Central memory CD8-positive, alpha-beta T cell (primary cell): Measurements from ENCODE around the gene MAMDC4.

Experiments used
- ATAC-seq: fragments of 150-1000 bp; cut with Tn5 transposase; replicated peaks from 2 replicates; pipeline ENCODE4 v1.10.0; 2022; ENCODE audit warnings: mild to moderate bottlenecking, moderate FRiP score, moderate number of reproducible peaks; ENCODE audit not compliant: poor library complexity, severe bottlenecking; ENCODE audit errors: extremely low read depth
- DNase-seq, 2 donors: peaks; one replicate each; pipeline ENCODE4 v3.0.0; 2021; ENCODE audit warnings: low spot score in 2 of 2
- H3K27ac Mint-ChIP-seq: one replicate; pipeline ENCODE4 v1.8.0; 2022; ENCODE audit warnings: low read depth, mild to moderate bottlenecking, moderate library complexity, mixed read lengths
- H3K27me3 Mint-ChIP-seq: one replicate; pipeline ENCODE4 v1.8.0; 2022; ENCODE audit warnings: mixed read lengths
- H3K36me3 Mint-ChIP-seq: one replicate; pipeline ENCODE4 v1.8.0; 2022; ENCODE audit warnings: mild to moderate bottlenecking, moderate library complexity, mixed read lengths; ENCODE audit not compliant: insufficient read depth
- H3K4me1 Mint-ChIP-seq: one replicate; pipeline ENCODE4 v1.8.0; 2022; ENCODE audit warnings: mixed read lengths
- H3K4me3 Mint-ChIP-seq: one replicate; pipeline ENCODE4 v1.8.0; 2022; ENCODE audit warnings: mild to moderate bottlenecking, moderate library complexity, mixed read lengths
- H3K9me3 Mint-ChIP-seq: one replicate; pipeline ENCODE4 v1.8.0; 2022; ENCODE audit warnings: mixed read lengths

Gene MAMDC4

DNA sequence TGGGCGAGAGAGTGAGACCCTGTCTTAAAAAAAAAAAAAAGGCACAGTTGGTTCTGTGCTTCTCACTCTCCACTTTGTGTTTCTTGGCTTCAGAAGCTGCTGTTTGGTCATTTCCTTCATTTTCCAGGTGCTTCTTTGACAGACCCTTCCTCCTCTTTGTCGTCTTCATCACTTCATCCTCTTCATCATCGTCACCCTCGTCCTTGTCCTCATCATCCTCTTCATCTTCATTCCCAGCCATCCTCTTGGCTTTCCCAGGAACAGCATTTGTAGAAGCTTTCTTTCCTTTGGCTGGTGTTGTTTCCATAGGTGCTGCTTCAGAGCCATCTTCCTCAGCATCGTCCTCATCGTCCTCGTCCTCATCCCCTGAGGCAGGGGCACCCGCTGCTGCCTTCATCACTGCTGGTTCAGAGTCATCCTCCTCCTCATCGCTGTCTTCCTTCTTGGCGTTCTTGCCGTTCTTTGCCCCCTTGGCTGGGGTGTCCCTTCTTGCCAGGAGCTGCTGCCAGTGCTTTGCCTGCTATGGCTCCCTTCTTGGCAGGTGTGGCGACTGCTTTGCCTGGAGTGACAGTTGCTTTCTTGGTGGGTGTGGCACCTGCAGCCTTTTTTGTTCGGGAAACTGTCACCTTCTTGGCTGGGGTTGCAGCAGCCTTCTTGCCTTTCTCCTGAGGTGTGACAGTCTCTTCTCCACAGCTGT is 37.3 kb upstream of the MAMDC4 start:
- H3K27ac Mint-ChIP-seq, result no peak overlapping the region
- no peaks in the 10 kb centered on the region for H3K9me3 Mint-ChIP-seq
- H3K4me3 Mint-ChIP-seq, result no peak overlapping the region
- peaks cover 9% of the 10 kb centered on the region for H3K36me3 Mint-ChIP-seq
- peaks cover 44% of the 10 kb centered on the region for H3K4me1 Mint-ChIP-seq
- H3K27me3 Mint-ChIP-seq, result no peaks in the 10 kb centered on the region
- DNase-seq (no peak), ATAC-seq (no peak)

DNA sequence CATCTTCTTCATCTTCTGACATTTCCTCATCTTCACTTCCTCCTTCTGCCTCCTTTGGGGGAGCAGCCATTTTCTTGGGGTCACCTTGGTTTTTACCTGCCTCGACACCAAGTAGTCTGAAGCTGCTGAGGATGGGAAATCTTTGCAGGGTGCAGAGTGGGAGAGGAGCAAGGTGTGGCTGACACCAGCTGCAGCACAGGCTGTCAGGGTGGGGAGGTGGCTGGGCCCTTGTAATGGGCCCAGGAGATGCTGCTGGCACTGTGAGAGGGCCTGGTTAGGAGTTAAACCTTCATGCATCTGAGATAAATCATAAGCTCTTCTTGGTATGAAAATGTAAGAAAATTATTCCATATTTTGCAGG is 36.7 kb upstream of the MAMDC4 start:
- Mint-ChIP-seq H3K4me1 (peaks cover 40% of the 10 kb centered on the region), H3K27me3 (no peaks in the 10 kb centered on the region), H3K9me3 (no peaks in the 10 kb centered on the region), H3K36me3 (peaks cover 7% of the 10 kb centered on the region), H3K27ac (no peak overlapping the region), H3K4me3 (no peak overlapping the region)
- ATAC-seq, result no peak
- no peak for DNase-seq

DNA sequence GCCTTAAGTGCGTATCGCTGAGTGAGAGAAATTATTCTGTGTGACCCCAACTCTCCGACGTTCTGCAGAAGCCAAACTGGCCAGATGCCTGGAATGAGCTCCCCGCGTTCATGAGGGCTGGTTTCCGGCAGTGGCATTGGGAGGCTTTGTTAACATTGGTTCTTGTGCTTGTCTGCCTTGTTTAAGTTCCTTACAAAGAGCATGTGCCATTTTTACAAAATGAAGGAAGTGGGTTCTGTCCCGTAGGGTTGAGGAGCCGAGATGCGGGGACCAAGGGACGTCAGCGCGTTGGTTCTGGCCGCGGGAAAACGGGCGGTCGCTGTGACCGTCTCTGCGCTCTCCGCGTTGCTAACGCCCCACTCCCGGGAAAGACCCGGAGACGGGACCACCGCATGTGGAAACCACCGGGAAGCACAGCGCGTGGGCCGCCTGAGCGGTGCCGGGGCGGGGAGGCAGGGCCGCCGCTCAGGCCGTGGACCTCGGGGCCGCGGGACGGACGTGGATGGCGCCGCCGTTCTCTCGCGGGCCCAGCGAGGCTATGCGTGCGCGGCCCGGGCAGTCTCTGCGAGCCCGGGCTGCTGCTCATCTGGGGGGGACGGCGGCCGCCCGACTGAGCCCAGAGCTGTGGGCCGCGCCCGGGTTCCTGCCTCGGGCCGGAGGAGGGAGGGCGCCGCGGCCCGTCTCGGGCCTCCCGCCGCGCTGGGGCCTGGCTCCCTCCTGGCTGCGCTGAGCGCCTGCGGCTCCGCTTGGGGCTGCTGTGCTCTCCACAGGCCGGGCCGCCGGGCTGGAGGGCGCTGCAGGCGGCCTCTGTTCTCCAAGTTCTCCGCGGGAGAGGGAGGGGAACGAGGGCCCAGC is 30.9 kb upstream of the MAMDC4 start:
- no peak for DNase-seq
- H3K4me1 Mint-ChIP-seq, result peaks cover 16% of the 10 kb centered on the region
- H3K27ac Mint-ChIP-seq, result no peak overlapping the region
- H3K27me3 Mint-ChIP-seq, result no peaks in the 10 kb centered on the region
- H3K9me3 Mint-ChIP-seq, result no peaks in the 10 kb centered on the region
- no peak overlapping the region for H3K4me3 Mint-ChIP-seq
- H3K36me3 Mint-ChIP-seq, result peaks cover 19% of the 10 kb centered on the region
- no peak for ATAC-seq

DNA sequence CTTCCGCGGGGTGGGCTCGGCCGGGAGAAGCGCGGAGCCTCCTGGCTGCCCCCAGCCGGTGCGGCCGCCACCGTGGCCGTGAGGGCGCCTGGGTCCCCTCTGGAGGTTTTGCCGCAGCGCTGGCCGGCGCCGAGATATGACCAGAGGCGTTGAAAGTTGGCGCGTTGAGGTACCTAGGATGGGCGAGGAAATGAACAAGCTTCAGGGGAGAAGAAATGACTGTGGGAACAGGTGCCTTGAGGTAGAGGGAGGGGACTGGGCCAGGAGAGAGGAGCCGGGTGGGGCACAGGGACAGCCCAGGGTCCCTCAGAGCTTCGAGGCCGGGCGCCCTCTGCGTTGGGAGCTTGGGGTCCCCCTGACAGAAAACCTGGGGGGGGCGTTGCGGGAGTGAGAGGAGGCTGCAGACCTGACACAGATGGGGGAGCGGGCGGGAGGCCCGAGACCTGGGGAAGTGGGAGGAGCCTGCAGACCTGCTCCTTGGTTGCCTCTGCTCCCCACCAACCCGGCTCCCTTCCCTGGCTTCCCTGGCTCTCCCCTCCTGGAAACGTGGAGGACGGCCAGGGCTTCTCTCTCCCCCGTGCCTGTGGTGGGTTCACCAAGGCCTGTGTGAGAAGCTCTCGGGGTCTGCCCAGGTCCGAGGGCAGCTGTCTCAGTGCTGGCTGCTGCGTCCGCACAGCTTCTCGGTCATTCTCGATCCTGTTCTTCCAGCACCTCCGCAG is 30.2 kb upstream of the MAMDC4 start:
- Mint-ChIP-seq H3K27me3 (no peaks in the 10 kb centered on the region), H3K9me3 (no peaks in the 10 kb centered on the region), H3K27ac (no peak overlapping the region), H3K4me1 (peaks cover 13% of the 10 kb centered on the region), H3K4me3 (no peak overlapping the region), H3K36me3 (peaks cover 18% of the 10 kb centered on the region)
- DNase-seq (no peak), ATAC-seq (no peak)

DNA sequence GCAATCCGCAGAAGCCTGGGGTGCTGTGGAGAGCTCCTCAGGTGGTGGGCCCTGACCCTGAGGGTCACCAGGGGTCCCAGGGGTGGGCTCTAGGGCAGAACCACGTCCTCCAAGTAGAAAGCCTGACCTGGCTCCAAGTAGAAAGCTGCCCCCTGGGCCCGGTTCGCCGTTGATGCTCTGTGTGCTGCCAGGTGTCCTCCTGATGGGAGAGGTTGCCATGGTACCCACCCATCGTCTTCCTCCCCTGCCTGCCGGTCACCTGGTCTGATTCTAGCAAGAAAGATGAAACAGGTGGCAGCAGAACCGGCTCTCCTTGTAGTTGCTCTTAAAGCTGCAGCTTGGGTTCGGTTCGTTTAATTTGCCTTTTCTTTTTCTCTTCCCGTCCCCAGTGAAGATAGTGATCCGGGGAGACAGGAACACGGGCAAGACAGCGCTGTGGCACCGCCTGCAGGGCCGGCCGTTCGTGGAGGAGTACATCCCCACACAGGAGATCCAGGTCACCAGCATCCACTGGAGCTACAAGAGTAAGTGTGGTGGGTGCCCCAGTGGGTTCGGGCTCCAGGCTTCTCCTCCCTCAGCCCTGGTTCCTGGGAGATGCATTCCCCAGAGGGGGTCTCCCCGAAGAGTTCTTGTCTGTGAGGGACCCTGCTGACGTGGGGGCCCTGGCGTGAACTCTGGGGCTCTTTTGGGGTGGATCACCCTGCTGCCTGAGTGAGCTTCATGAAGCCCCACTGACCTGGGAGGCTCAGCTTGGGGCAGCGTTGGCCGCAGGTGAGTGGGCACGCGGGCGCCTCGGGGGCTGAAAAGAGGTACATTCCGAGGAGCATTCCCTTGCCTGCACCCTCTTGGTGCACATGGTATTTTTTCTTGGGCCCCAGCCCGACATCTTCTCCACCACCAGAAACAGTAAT is 28.8 kb upstream of the MAMDC4 start:
- Mint-ChIP-seq H3K27ac (no peak overlapping the region), H3K36me3 (peaks cover 17% of the 10 kb centered on the region), H3K4me3 (no peak overlapping the region), H3K27me3 (no peaks in the 10 kb centered on the region), H3K4me1 (peaks cover 11% of the 10 kb centered on the region), H3K9me3 (no peaks in the 10 kb centered on the region)
- ATAC-seq (no peak), DNase-seq (no peak)

DNA sequence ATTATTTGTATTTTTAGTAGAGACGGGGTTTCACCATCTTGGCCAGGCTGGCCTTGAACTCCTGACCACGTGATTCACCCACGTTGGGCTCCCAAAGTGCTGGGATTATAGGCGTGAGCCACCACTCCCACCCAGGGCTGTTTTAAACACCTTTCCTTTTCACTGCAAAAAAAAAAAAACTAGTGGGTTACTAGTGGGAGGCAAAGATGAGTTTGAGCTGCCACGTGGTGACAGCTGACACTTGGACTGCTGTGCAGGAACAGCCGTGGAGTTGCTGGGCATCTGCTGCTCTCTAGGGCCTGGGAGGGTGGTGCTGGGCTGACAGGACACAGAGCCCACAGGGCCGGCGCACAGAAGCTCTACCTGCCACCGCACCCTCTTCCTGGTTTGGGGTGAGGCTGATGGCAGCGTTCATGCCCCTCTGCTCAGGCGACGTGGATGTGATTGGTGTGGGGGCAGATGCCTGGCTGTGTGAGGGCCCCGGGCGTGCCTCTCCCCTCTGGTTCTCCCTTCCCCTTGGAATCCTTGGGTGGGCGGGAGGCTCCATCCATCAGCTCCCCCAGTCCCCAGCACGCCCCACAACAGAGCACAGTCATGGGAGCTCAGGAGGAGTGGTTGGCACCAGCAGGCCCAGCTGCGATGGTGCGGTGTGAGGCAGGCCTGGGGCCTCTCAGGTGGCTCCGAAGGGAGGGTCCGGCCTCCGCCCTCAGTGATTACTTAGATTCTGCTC is 27.5 kb upstream of the MAMDC4 start:
- Mint-ChIP-seq H3K4me1 (peaks cover 6% of the 10 kb centered on the region), H3K9me3 (no peaks in the 10 kb centered on the region), H3K27me3 (no peaks in the 10 kb centered on the region), H3K36me3 (peaks cover 22% of the 10 kb centered on the region), H3K27ac (no peak overlapping the region), H3K4me3 (no peak overlapping the region)
- DNase-seq, result no peak
- no peak for ATAC-seq

DNA sequence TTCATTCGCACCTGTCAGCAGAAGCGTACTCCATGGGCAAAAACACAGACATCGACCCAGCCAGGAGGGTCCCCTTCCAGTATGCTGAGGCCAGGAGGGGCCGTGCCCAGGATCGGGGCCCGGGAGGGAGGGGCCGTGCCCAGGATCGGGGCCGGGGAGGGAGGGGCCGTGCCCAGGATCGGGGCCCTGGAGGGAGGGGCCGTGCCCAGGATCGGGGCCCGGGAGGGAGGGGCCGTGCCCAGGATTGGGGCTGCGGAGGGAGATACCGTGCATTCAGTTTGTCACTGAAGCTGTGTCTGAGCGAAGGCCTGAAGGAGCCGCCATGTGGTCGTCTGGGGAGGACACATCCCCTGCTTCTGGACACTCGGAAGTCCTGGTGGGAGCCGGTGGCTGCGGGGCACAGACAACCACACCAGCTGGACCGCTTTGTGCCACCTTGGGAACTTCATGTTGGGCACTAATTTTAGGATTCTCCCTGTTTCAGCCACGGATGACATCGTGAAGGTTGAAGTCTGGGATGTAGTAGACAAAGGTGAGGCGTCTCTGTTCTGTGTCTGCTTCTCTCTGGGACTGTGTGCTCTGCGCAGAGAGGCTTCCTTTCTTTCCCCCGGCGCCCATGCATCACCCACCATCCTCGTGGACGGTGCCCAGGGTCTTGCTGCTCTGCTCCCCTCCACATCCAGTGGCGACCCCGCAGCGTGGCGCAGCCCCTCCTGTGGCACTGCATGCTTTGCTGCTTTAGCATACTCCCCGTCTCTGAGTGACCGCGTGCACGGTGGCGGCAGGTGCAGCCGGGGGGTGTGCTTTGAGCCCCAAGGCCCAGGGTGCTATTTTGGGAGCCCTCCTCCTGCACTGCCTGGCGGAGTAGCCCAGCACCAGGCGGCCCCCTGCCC is 26.6 kb upstream of the MAMDC4 start:
- Mint-ChIP-seq H3K36me3 (peaks cover 22% of the 10 kb centered on the region), H3K9me3 (no peaks in the 10 kb centered on the region), H3K4me3 (no peak overlapping the region), H3K27ac (no peak overlapping the region), H3K27me3 (no peaks in the 10 kb centered on the region), H3K4me1 (peaks cover 6% of the 10 kb centered on the region)
- ATAC-seq (no peak), DNase-seq (no peak)

DNA sequence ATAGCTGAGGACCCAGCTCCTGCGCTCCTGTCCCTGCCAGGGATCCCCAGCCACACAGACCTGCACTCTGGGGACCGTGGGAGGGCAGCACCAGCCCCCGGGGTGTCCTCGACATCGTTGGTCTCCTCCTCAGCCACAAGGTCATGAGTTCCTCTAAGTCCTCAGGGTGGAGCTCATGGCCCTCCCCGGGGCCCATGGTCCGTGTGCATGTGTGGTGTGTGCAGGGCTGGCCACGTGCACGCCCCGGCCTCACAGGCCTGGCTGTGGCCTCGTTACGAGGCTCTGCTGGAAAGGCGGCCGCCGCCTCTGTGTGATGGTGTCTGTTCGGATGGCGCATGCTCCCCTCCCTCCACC is 26.0 kb upstream of the MAMDC4 start:
- Mint-ChIP-seq H3K4me1 (peaks cover under 1% of the 10 kb centered on the region), H3K27me3 (no peaks in the 10 kb centered on the region), H3K4me3 (no peak overlapping the region), H3K27ac (no peak overlapping the region), H3K9me3 (no peaks in the 10 kb centered on the region), H3K36me3 (peaks cover 25% of the 10 kb centered on the region)
- DNase-seq (no peak), ATAC-seq (no peak)

DNA sequence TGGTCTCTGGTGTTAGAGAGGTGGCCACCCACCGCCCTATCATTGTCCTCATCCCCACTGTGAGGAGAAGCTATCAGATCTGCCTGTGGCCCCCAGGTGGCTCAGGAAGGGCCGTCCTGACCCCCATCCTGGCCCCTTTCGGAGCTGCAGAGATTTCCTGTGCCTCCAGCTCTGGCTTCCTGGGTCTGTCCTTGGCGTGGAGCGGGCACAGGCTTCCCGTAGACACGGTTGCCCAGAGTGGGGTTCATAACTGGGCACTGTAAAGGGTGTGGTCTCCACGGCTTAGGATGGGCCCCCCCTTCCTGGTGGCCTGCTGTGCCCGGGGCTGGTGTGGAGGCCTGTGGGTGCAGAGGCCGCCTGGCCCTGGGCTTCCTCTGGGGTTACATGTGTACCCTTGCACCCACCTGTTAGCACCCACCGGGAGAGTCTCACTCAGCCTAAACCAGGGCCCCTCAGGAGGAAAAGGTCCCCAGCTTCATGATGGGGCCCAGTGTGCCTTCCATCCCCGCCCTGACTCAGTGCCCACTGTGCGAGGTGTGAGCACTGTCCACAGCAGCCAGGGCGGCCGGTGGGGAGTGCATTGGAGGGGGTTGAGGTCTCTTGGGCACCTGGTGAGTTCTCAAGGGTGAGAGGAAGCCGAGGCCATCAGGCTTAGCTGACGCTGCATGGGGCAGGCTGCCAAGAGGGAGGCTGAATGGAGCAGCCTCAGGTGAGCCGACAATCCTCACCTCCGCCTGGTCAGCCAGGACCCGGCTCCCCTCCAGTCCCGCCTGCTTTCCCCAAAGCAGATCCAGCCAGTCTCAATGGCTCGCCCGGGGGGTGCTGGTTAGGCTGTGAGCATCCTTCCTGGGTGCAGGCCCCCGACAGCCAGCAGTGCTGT is 25.2 kb upstream of the MAMDC4 start:
- H3K27me3 Mint-ChIP-seq, result no peaks in the 10 kb centered on the region
- no peak overlapping the region for H3K4me3 Mint-ChIP-seq
- no peak for DNase-seq
- no peak for ATAC-seq
- H3K9me3 Mint-ChIP-seq, result no peaks in the 10 kb centered on the region
- H3K27ac Mint-ChIP-seq, result no peak overlapping the region
- H3K4me1 Mint-ChIP-seq, result no peaks in the 10 kb centered on the region
- peaks cover 27% of the 10 kb centered on the region for H3K36me3 Mint-ChIP-seq

DNA sequence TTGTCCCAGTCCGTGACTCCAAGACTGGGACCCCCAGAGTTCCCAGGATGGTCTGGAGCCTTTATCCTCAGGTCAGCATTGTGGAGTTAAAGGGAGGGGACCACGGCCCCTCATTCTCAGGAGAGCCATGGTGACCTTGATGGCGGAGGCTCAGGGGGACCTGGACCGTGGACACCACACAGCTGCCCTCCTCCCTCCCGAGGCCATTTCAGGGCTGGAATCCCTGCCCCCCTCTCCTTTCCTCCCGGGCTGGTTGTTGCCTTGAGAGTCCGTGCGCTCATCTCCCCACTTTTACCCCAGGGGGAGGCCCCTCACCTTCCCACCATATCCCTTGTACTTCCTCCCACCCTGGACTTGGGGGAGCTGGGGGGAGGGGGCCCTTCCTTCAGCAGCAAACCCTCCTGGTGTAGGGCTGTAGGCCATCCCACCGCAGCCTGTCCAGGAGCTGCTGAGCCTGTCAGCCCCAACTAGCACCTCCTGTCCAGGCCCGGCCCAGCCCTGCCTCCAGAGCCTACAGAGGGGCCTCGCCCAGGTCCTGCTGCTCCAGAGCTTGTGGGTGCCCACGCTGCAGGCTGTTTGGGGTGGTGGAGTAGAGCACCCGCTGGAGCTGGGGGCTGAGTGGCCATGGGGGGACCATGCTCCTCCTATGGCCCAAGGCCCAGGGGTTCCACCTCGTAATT is 24.2 kb upstream of the MAMDC4 start:
- peaks cover 30% of the 10 kb centered on the region for H3K36me3 Mint-ChIP-seq
- H3K4me3 Mint-ChIP-seq, result no peak overlapping the region
- no peaks in the 10 kb centered on the region for H3K27me3 Mint-ChIP-seq
- DNase-seq, result no peak
- no peak overlapping the region for H3K27ac Mint-ChIP-seq
- H3K9me3 Mint-ChIP-seq, result no peaks in the 10 kb centered on the region
- ATAC-seq, result no peak
- no peaks in the 10 kb centered on the region for H3K4me1 Mint-ChIP-seq
